A673 (cell line): Measurements from ENCODE around the gene TGM6. TPM values are rescaled to one million over a fixed set of nuclear protein-coding genes. Genes with fewer than 3 reads are reported as not detected.

Source experiments
- BruUV-seq: library from RNA; stranded (reverse); fragments of 400-500 nt; replicated peaks from 2 replicates; lab custom pipeline; 2021; lab: Mats Ljungman, UMichigan
- CTCF ChIA-PET: fragments of 300-600 bp; sonication (Branson Sonifier 250); formaldehyde crosslinking; loops from one replicate; lab custom pipeline; 2022; ENCODE audit warnings: antibody characterized with exemption; lab: Charles Lee
- POLR2A ChIA-PET: fragments of 300-600 bp; sonication (Branson Sonifier 250); formaldehyde crosslinking; loops from one replicate; lab custom pipeline; 2022; ENCODE audit warnings: antibody characterized with exemption; ENCODE audit not compliant: low non-redundant PET; lab: Charles Lee
- DNase-seq: peaks from one replicate; pipeline ENCODE4 v3.0.0-alpha.2; 2015; ENCODE audit warnings: low spot score
- H3K27ac ChIP-seq: fragments of 200-600 bp; sonication (generic); 2 replicates; pipeline ENCODE4 v1.5.1; 2016; ENCODE audit warnings: mixed run types, low read depth, mild to moderate bottlenecking, mixed read lengths, antibody characterized with exemption, low read length; ENCODE audit not compliant: poor library complexity, severe bottlenecking
- H3K27me3 ChIP-seq: fragments of 200-600 bp; sonication (generic); replicated peaks from 2 replicates; pipeline ENCODE4 v1.6.1; 2017; ENCODE audit warnings: mixed run types, low read depth, mild to moderate bottlenecking, mixed read lengths, antibody characterized with exemption, low read length; ENCODE audit not compliant: insufficient read depth, poor library complexity
- H3K36me3 ChIP-seq: fragments of 200-600 bp; sonication (generic); 2 replicates; pipeline ENCODE4 v1.6.1; 2016; ENCODE audit warnings: mixed run types, mild to moderate bottlenecking, mixed read lengths, antibody characterized with exemption, low read length; ENCODE audit not compliant: insufficient read depth, poor library complexity, severe bottlenecking
- H3K4me1 ChIP-seq: fragments of 200-600 bp; sonication (generic); 2 replicates; pipeline ENCODE4 v1.6.1; 2017; ENCODE audit warnings: mixed run types, mild to moderate bottlenecking, mixed read lengths, antibody characterized with exemption, low read length; ENCODE audit not compliant: insufficient read depth, poor library complexity, severe bottlenecking
- H3K4me3 ChIP-seq: fragments of 200-600 bp; sonication (generic); 2 replicates; pipeline ENCODE4 v1.5.1; 2016; ENCODE audit warnings: low read depth, mixed run types, mild to moderate bottlenecking, mixed read lengths, low read length; ENCODE audit not compliant: poor library complexity, severe bottlenecking
- H3K9me3 ChIP-seq: fragments of 200-600 bp; sonication (generic); 2 replicates; pipeline ENCODE4 v1.6.1; 2016; ENCODE audit warnings: mixed run types, low read depth, mild to moderate bottlenecking, mixed read lengths, antibody characterized with exemption, low read length; ENCODE audit not compliant: poor library complexity, severe bottlenecking
- CTCF ChIP-seq: fragments of 300-800, 200-600 bp; sonication (generic); conservative IDR thresholded peaks from 2 replicates; pipeline ENCODE4 v1.5.1; 2017; ENCODE audit warnings: low read depth, mild to moderate bottlenecking, antibody characterized with exemption, low read length, moderate library complexity, mixed read lengths
- EZH2 ChIP-seq: fragments of 200-600 bp; sonication (generic); IDR thresholded peaks from 2 replicates; pipeline ENCODE4 v1.6.1; 2017; ENCODE audit warnings: borderline replicate concordance, low read depth, mild to moderate bottlenecking, mixed read lengths, antibody characterized with exemption, low read length; ENCODE audit not compliant: poor library complexity, severe bottlenecking
- intact Hi-C: fragments of 100-400 bp; cut with micrococcal nuclease; formaldehyde crosslinking; loops from one replicate; pipeline ENCODE4 v1.10.0; 2022; ENCODE audit not compliant: unreplicated experiment
- total RNA-seq: library from RNA; stranded (reverse); gene quantifications from 2 replicates; pipeline ENCODE4 v1.2.3, GENCODE V29; 2021

Gene TGM6
- total RNA-seq, 1 experiment from 2014 or later = not detected

- TF ChIP-seq EZH2 = no peak
- TF ChIP-seq CTCF = no peak
- intact Hi-C loops = no loop called here
- no TSS peak for BruUV-seq
- Histone ChIP-seq H3K27me3 (peaks cover 12% of the 10 kb centered on the region), H3K36me3 (no peaks in the 10 kb centered on the region), H3K4me1 (no peaks in the 10 kb centered on the region), H3K27ac (no peak overlapping the region), H3K9me3 (peaks cover 15% of the 10 kb centered on the region), H3K4me3 (no peak overlapping the region)
- DNase-seq = no peak
- CTCF ChIA-PET = no interaction called here
- POLR2A ChIA-PET = no interaction called here
Measured at GRCh38 chr20:2357114-2357513, 23.6 kb upstream of the TGM6 start.

GRCh38 chr20:2358006-2358405 lies 22.7 kb upstream of the TGM6 start:
- H3K9me3 ChIP-seq = peaks cover 16% of the 10 kb centered on the region
- ChIA-PET POLR2A (no interaction called here), CTCF (no interaction called here)
- DNase-seq = no peak
- H3K4me1 ChIP-seq = no peaks in the 10 kb centered on the region
- intact Hi-C loops = no loop called here
- no TSS peak for BruUV-seq
- H3K27ac ChIP-seq = no peak overlapping the region
- no peaks in the 10 kb centered on the region for H3K36me3 ChIP-seq
- H3K4me3 ChIP-seq = no peak overlapping the region
- TF ChIP-seq CTCF = no peak
- no peak for TF ChIP-seq EZH2
- H3K27me3 ChIP-seq = peaks cover 12% of the 10 kb centered on the region

GRCh38 chr20:2361035-2361593 lies 19.6 kb upstream of the TGM6 start:
- H3K36me3 ChIP-seq = no peaks in the 10 kb centered on the region
- H3K27ac ChIP-seq = no peak overlapping the region
- H3K4me1 ChIP-seq = no peaks in the 10 kb centered on the region
- intact Hi-C loops = no loop called here
- H3K27me3 ChIP-seq = no peaks in the 10 kb centered on the region
- ChIA-PET POLR2A (no interaction called here), CTCF (no interaction called here)
- peaks cover 16% of the 10 kb centered on the region for H3K9me3 ChIP-seq
- DNase-seq = no peak
- no TSS peak for BruUV-seq
- H3K4me3 ChIP-seq = no peak overlapping the region
- TF ChIP-seq EZH2 (no peak), CTCF (no peak)
